SHP77 (cell line): ENCODE data around the gene EIF2B2.

Experiments
- DNase-seq, 2 experiments: peaks; one replicate each; lab custom pipeline; 2025; lab: John Stamatoyannopoulos, UW

EIF2B2 gene

GRCh38 chr14:74974364-74975058, 28.2 kb upstream of the EIF2B2 start:
- DNase-seq, result no peak

GRCh38 chr14:74975059-74975810, 27.5 kb upstream of the EIF2B2 start:
- no peak for DNase-seq

GRCh38 chr14:74976264-74977113, 26.2 kb upstream of the EIF2B2 start:
- no peak for DNase-seq

GRCh38 chr14:74977164-74977900, 25.4 kb upstream of the EIF2B2 start:
- no peak for DNase-seq

GRCh38 chr14:74977901-74978385, 24.8 kb upstream of the EIF2B2 start:
- DNase-seq, result no peak

GRCh38 chr14:74978416-74978947, 24.2 kb upstream of the EIF2B2 start:
- DNase-seq, result no peak

- no peak for DNase-seq
Observed at GRCh38 chr14:74979029-74979428, 23.7 kb upstream of the EIF2B2 start.

GRCh38 chr14:74979442-74980397, 23.0 kb upstream of the EIF2B2 start:
- peak; percentile 31 to 52 for DNase-seq

GRCh38 chr14:74980398-74980730, 22.4 kb upstream of the EIF2B2 start:
- no peak for DNase-seq

- no peak for DNase-seq
Observed at GRCh38 chr14:74980731-74981461, 21.8 kb upstream of the EIF2B2 start.

GRCh38 chr14:74981462-74981782, 21.3 kb upstream of the EIF2B2 start:
- no peak for DNase-seq

- no peak for DNase-seq
Observed at GRCh38 chr14:74981833-74982232, 20.9 kb upstream of the EIF2B2 start.

- no peak for DNase-seq
Observed at GRCh38 chr14:74982661-74983060, 20.1 kb upstream of the EIF2B2 start.

GRCh38 chr14:74983343-74983742, 19.4 kb upstream of the EIF2B2 start:
- DNase-seq, result no peak

GRCh38 chr14:74984236-74985027, 18.3 kb upstream of the EIF2B2 start:
- no peak for DNase-seq

GRCh38 chr14:74985028-74985310, 17.8 kb upstream of the EIF2B2 start:
- no peak for DNase-seq

GRCh38 chr14:74985806-74986205, 16.9 kb upstream of the EIF2B2 start:
- DNase-seq, result no peak

- DNase-seq, result no peak
Observed at GRCh38 chr14:74988131-74988530, 14.6 kb upstream of the EIF2B2 start.

- DNase-seq, result no peak
Observed at GRCh38 chr14:74988993-74989392, 13.7 kb upstream of the EIF2B2 start.
